ENCODE measurements around the gene SBNO1.
A peak's percentile ranks its signal among the peaks of the same experiment; 100 is the strongest.
"Not testable (repeated sequence)": the region's sequence is repeated elsewhere in the genome, so short reads cannot be mapped to it uniquely, and the experiment has no call there.

The SBNO1 gene

GRCh38 chr12:123364532-123365024, at the start of gene SBNO1:
SBNO1 (minus strand) TSS chr12:123364847; CDS start chr12:123350441, 14,406 bp downstream.
- DNase-seq: peak; percentile 85

GRCh38 chr12:123410041-123410412, 45.4 kb upstream of the SBNO1 start:
- DNase-seq: no peak

GRCh38 chr12:123409284-123410040, 44.8 kb upstream of the SBNO1 start:
- DNase-seq: not testable (repeated sequence)

- not testable (repeated sequence) for DNase-seq
These were observed 44.0 kb upstream of the SBNO1 start for GRCh38 chr12:123408619-123409018.

GRCh38 chr12:123407934-123408333, 43.3 kb upstream of the SBNO1 start:
- DNase-seq: not testable (repeated sequence)

- not testable (repeated sequence) for DNase-seq
These were observed 42.6 kb upstream of the SBNO1 start for GRCh38 chr12:123407269-123407668.

- DNase-seq: no peak
These were observed 39.9 kb upstream of the SBNO1 start for GRCh38 chr12:123404581-123404980.

DNA sequence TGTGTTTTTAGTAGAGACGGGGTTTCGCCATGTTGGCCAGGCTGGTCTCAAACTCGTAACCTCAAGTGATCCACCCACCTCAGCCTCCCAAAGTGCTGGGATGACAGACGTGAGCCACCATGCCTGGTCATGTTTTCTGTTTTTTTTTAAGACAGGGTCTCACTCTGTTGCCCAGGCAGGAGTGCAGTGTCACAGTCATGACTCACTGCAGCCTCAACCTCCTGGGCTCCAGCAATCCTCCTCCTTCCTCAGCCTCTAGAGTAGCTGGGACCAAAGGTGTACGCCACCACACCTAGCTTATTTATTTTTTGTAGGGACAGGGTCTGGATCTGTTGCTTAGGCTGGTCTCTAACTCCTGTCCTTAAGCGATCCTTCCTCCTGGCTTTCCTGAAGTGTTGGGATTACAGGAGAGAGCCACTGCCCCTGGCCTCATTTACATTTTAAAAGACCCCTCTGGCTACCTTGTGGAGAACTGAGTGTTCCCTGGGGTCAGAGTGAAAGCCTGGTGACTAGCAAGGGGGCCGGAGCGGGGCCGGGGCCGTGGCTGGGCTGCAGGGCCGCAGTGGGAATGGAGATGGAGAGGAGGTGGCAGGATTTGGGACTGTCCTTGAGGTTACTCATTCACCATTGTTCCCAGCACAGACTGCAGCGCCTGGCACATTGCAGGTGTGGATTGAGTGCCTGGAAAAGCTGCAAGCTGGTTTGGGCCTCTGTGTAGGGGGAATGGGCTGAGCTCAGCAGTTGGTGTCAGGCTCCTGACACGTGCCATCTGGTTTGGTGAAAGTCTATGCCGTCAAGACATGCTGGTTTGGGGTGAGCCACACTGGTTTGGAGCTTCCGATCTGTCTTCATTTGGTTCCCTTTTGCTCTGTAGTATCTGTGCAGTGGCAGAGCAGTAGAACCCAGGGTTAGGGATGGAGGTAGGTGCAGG, 37.4 kb upstream of the SBNO1 start:
- DNase-seq: no peak

GRCh38 chr12:123399255-123399617, 34.6 kb upstream of the SBNO1 start:
- no peak for DNase-seq

GRCh38 chr12:123398550-123399254, 34.1 kb upstream of the SBNO1 start:
- DNase-seq: no peak

DNA sequence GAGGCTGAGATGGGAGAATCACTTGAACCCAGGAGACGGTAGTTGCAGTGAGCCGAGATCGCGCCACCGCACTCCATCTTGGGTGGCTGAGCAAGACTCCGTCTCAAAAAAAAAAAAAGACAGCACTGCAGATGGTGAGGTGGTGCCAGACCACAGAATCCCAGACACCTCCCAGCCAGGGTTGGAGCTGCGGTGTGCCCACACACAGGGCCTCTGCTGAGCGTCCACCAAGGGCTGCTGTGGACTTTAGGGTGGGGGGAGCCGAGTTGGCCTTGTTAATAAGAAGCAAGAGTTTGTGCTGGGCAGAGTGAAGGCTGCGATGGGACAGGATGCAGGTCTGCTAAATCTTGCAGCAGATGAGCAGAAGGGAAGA, 33.5 kb upstream of the SBNO1 start:
- DNase-seq: no peak

DNA sequence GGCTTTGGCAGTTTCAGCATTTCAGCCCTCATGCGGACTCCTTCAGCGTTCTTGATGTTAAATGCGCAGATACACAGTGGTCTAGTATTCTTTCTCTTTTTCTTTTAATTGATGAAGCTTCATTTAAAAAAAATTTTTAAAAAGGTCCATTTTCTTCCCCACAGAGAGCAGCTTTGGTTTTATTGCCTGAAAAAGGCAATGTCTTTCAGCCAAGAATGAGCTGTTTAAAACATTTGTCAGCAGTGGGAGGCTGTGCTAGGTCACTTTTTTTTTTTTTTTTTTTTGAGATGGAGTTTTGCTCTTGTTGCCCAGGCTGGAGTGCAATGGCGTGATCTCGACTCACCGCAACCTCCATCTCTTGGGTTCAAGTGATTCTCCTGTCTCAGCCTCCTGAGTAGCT, 32.8 kb upstream of the SBNO1 start:
- no peak for DNase-seq

DNA sequence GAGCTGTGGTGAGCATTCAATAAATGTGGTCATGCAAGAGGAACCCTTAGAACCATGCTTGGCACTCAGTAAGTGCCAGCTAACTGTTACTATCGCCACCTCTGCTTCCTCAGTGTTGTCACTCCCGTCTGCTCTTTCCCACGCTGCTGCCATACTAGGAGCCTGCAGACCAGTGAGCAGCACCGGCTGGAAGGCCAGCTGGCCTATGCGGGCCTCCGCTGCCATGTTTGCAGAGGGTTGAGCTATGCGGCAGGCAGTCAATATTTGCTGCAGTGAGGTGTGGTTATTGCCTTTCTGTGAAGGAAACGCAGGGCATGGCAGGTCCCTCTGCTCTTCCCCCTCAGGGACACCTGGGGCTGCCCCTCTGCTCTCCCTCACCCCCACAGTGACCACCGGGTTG, 32.3 kb upstream of the SBNO1 start:
- no peak for DNase-seq

GRCh38 chr12:123396543-123396942, 31.9 kb upstream of the SBNO1 start:
- no peak for DNase-seq

- DNase-seq: no peak
These were observed 30.6 kb upstream of the SBNO1 start for GRCh38 chr12:123395236-123395635.

DNA sequence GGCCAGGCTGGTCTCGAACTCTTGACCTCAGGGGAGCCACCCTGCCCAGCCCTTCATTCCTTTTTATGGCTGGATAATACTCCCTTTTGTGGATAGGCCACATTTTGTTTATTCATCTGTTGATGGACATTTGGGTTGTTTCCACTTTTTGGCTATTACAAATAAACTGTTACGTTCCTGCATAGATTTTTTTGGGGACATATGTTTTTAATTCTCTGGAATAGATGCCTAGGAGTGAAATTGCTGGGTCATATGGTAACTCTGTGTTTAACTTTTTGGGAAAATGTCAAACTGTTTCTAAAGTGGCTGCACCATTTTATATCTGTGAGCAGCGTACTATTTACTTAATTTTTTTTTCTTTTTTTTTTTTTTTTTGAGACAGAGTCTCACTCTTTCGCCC, 29.1 kb upstream of the SBNO1 start:
- DNase-seq: no peak

DNA sequence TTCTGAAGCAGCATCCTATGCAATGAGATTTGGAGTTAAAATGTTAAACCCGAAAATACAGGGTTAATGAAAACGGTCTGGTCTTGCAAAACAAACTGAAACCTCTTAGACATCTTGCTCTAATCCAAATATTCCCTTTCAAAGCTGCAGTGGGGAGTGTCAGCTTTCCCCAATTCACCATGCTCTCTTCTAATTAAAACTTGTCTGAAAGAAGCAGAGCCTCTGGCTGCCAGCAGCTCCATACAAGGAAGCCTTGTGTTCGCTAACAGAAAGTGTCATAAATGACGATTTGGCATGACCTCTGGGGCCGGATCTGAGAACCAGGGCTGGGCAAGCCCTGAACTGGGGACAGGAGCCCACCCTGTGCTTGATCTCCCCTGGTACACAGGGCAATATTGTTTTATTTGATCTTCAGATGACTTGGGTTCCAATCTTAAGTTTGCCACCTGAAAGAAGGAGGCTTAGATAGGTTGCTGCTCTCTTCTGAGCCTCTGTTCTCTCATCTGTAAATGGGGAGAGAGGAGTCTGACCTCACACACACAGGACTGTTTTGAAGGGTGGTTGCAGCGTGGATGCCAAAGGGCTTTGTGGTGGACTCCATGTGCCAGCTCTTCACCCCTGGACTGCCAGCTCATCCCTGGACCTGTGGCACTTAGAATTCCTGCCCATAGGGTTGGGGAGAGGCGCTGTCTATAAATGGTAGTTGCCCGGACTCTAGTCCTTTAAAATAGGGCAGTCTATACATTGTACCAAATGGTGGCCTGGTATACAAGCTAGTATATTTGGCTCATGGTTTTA, 27.1 kb upstream of the SBNO1 start:
- no peak for DNase-seq

DNA sequence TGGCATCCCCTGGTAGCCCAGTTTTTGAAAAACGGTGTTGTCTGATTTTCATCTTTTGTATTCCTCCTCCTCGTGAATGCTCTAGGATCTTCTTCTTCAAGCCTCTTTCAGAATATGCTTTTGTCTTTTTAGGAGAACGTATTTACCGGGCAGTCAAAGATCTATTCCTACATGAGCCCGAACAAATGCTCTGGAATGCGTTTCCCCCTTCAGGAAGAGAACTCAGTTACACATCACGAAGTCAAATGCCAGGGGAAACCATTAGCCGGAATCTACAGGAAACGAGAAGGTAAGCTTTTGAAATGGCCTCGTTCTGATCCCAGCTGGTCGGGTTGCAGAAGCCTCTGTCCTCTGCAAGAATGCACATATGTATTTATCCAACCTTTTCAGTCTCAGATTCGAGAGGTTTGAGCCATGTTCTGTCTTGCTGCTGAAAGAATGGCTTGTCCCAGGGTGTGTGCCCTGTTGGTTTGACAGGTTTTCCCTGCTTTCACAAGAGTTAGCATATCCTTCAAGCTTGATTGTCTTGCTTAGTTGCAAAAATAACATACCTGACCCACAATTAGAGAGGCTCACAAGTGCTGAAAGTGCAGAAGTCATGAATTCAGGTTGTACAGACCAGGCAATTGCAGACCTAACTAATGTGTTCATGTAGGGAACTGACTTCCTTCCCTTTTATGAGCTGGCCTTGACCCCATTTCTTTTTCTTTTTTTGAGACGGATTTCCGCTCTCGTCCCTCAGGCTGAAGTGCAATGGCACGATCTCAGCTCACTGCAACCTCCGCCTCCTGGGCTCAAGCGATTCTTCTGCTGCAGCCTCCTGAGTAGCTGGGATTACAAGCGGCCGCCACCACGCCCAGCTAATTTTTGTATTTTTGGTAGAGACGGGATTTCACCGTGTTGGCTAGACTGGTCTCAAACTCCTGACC, 26.1 kb upstream of the SBNO1 start:
- no peak for DNase-seq

DNA sequence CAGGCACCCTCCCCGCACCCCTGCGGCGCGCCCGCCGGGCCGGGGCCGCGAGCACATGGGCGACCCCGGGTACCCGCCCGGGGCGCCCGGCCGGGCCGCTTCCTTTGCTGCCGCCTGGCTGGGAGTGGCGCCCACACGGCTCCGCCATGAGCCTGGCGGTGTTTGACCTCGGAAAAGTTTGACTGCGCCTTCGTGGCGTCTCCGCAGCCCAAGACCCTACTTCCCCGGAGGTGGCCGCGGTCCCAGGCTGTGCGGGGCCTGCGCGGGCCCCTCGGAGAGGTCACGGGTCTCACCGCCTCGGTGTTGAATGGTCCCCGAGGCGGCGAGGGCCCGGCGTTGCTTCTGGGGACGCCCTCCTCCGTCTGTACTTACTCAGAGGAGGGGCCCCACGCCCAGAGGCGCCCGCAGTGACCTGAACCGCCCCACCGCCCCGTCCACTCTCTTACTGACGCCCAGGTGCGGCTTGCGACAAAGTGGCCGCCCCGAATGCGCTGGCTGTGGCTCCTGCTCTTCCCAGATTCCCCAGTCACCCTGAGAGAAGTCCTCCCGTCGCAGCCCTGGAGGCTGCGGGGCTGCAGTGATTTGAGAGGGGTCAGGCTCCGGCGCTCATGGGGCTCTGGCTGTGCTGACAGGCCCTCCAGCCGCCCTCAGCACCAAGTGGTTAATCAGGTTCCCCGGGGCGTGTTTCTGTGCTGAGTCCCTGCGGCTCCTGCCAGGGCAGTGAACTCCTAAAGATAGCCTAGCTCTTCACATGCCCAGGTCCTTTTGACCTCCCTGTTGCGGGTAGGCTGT, 25.1 kb upstream of the SBNO1 start:
- DNase-seq: no peak

GRCh38 chr12:123388951-123389559, 24.4 kb upstream of the SBNO1 start:
- DNase-seq: no peak
